Peyer's patch (tissue), 4 donors: ENCODE data around the gene CYP2F1. TPM values are rescaled to one million over a fixed set of nuclear protein-coding genes. Genes with fewer than 3 reads are reported as not detected.
"Not testable (repeated sequence)": the region's sequence is repeated elsewhere in the genome, so short reads cannot be mapped to it uniquely, and the experiment has no call there.

Source experiments
- DNase-seq, 3 donors: peaks; one replicate each; pipeline ENCODE4 v3.0.0-alpha.2; 2017 to 2019
- H3K27ac ChIP-seq, 4 donors: fragments of 200-600 bp; sonication (generic); one replicate each; pipeline ENCODE4 v1.5.1; 2016 to 2019
- H3K27me3 ChIP-seq, 2 donors: fragments of 200-600 bp; sonication (generic); one replicate each; pipeline ENCODE4 v1.5.1; 2019
- H3K36me3 ChIP-seq, 3 donors: fragments of 200-600 bp; sonication (generic); one replicate each; pipeline ENCODE4 v1.5.1; 2016 to 2019
- H3K4me1 ChIP-seq, 4 donors: fragments of 200-600 bp; sonication (generic); one replicate each; pipeline ENCODE4 v1.5.1; 2016 to 2019
- H3K4me3 ChIP-seq, 4 donors: fragments of 200-600 bp; sonication (generic); 1 replicate in 3 of 4; 2 replicates in 1 of 4; pipeline ENCODE4 v1.5.1; 2016 to 2019; ENCODE audit warnings: mild to moderate bottlenecking in 1 of 4
- H3K9me3 ChIP-seq, 4 donors: fragments of 200-600 bp; sonication (generic); one replicate each; pipeline ENCODE4 v1.5.1; 2016 to 2019; ENCODE audit warnings: mild to moderate bottlenecking in 1 of 4
- POLR2A ChIP-seq, 2 donors: fragments of 450-650 bp; IDR thresholded peaks; one replicate each; pipeline ENCODE4 v1.5.1; 2017; ENCODE audit warnings: antibody characterized with exemption in 2 of 2, mild to moderate bottlenecking in 2 of 2, moderate library complexity in 2 of 2
- total RNA-seq, 4 donors: library from RNA; depleted of rRNA; stranded (reverse); fragments of >200 nt; gene quantifications; one replicate each; pipeline ENCODE4 v1.1.0, GENCODE V29; 2016
- TF ChIP-seq, protein P1 (sequence below), 6 experiments: fragments of 450-650 bp in 4 of 6; fragments of 200-600 bp in 2 of 6; sonication (generic) in 1 of 6; IDR thresholded peaks; one replicate each; pipeline ENCODE4 v1.5.1; 2017 to 2019; ENCODE audit warnings: antibody characterized with exemption in 6 of 6, mild to moderate bottlenecking in 3 of 6, moderate library complexity in 1 of 6

Gene CYP2F1
- total RNA-seq, 4 donors from 2014 or later: not detected

DNA sequence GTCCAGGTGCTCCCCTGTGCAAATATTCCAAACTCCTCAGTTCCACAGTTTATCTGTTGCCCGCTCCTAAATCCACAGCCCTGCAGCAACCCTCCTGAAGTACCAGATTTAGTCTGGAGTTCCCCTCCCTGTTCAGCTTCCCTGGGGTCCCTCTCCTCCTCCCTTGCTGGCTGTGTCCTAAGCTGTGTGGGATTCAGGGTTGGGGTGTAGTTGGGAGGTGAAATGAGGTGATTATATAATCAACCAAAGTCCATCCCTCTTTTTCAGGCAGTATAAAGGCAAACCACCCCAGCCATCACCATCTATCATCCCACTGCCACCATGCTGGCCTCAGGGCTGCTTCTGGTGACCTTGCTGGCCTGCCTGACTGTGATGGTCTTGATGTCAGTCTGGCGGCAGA is 26.1 kb upstream of the CYP2F1 start, which contains the start of gene CYP2A13:
Gene CYP2A13 (plus strand): TSS at position 301 of the 400 bp plus-strand sequence. CDS start 21 bp downstream, at position 322.
- no peaks in the 10 kb centered on the region for H3K27me3 ChIP-seq
- no peak within 1 kb of the TSS for H3K27ac ChIP-seq
- DNase-seq: no peak
- no peaks in the 10 kb centered on the region for H3K36me3 ChIP-seq
- no peak for TF ChIP-seq POLR2A (IDR thresholded peaks at IDR 0.05)
- TF ChIP-seq, protein P1, sequence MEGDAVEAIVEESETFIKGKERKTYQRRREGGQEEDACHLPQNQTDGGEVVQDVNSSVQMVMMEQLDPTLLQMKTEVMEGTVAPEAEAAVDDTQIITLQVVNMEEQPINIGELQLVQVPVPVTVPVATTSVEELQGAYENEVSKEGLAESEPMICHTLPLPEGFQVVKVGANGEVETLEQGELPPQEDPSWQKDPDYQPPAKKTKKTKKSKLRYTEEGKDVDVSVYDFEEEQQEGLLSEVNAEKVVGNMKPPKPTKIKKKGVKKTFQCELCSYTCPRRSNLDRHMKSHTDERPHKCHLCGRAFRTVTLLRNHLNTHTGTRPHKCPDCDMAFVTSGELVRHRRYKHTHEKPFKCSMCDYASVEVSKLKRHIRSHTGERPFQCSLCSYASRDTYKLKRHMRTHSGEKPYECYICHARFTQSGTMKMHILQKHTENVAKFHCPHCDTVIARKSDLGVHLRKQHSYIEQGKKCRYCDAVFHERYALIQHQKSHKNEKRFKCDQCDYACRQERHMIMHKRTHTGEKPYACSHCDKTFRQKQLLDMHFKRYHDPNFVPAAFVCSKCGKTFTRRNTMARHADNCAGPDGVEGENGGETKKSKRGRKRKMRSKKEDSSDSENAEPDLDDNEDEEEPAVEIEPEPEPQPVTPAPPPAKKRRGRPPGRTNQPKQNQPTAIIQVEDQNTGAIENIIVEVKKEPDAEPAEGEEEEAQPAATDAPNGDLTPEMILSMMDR (IDR thresholded peaks at IDR 0.05): no peak
- H3K9me3 ChIP-seq: peaks cover 0 to 5% (median 0%) of the 10 kb centered on the region in 4 donors
- H3K4me1 ChIP-seq: no peaks in the 10 kb centered on the region
- no peak within 1 kb of the TSS for H3K4me3 ChIP-seq

DNA sequence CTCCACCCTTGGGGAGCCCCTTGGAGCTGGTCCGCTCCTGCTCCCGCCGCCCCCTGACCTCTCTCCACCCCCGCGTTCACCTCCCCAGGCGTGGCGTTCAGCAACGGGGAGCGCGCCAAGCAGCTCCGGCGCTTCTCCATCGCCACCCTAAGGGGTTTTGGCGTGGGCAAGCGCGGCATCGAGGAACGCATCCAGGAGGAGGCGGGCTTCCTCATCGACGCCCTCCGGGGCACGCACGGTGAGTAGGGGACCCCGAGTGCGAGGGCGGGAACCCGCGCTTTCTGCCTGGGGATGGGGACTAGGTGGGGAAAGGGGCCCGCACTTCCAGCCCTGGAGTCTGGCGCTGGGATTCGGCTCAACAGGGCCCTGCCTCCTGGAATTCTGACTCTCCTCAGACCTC is 24.3 kb upstream of the CYP2F1 start:
- Histone ChIP-seq H3K9me3 (peaks cover 0 to 5% (median 0%) of the 10 kb centered on the region in 4 donors), H3K4me3 (no peak overlapping the region), H3K4me1 (no peaks in the 10 kb centered on the region), H3K36me3 (no peaks in the 10 kb centered on the region), H3K27me3 (no peaks in the 10 kb centered on the region), H3K27ac (no peak overlapping the region)
- TF ChIP-seq, protein P1 (IDR thresholded peaks at IDR 0.05): no peak
- TF ChIP-seq POLR2A (IDR thresholded peaks at IDR 0.05): no peak
- no peak for DNase-seq

DNA sequence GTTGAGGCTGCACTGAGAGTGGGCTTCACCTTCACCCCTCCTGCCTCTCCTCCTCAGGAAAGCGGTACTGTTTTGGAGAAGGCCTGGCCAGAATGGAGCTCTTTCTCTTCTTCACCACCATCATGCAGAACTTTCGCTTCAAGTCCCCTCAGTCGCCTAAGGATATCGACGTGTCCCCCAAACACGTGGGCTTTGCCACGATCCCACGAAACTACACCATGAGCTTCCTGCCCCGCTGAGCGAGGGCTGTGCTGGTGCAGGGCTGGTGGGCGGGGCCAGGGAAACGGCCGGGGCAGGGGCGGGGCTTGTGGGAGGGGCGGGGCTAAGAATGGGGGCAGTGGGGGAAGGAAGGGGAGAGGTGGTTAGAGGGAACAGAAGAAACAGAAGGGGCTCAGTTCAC is 18.5 kb upstream of the CYP2F1 start:
- H3K4me1 ChIP-seq: no peaks in the 10 kb centered on the region
- H3K36me3 ChIP-seq: no peaks in the 10 kb centered on the region
- H3K27me3 ChIP-seq: no peaks in the 10 kb centered on the region
- no peak overlapping the region for H3K4me3 ChIP-seq
- H3K9me3 ChIP-seq: no peaks in the 10 kb centered on the region
- DNase-seq: no peak
- no peak overlapping the region for H3K27ac ChIP-seq
- no peak for TF ChIP-seq POLR2A (IDR thresholded peaks at IDR 0.05)
- TF ChIP-seq, protein P1 (IDR thresholded peaks at IDR 0.05): no peak

DNA sequence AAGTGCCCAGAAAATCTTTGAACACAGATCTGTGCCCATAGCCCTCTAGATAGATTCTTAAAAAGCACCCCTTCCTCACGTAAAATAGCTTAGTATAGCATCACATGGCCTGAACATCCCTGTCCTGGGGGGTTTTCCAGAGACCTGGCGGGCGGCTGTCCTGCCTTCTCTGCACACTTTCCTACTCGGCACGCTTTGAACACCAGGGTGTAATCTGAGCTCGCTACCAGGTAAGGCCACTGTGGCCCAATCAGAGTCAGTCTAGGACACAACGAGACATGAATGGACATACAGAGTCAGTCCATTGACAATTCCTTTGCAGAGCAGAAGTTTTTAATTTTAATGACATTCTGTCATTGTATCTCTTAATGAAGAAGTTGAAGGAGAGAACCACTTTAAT is 17.9 kb upstream of the CYP2F1 start:
- H3K9me3 ChIP-seq: no peaks in the 10 kb centered on the region
- TF ChIP-seq POLR2A (IDR thresholded peaks at IDR 0.05): no peak
- TF ChIP-seq, protein P1 (IDR thresholded peaks at IDR 0.05): no peak

DNA sequence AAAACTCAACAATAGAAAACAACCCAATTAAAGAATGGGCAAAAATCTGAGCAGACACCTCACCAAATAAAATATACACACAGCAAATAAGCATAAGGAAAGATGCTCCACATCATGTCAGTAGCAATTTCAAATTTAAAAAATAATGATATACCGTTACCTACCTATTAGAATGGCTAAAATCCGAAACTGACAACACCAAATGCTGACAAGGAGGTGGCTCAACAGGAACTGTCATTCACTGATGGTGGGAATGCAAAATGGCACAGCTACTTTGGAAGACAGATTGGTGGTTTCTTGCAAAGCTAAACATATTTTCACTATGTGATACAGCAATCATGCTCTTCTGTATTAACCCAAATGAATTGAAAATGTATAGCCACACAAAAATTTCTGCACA is 16.9 kb upstream of the CYP2F1 start:
- no peak overlapping the region for H3K27ac ChIP-seq
- no peaks in the 10 kb centered on the region for H3K4me1 ChIP-seq
- DNase-seq: no peak
- no peaks in the 10 kb centered on the region for H3K36me3 ChIP-seq
- no peaks in the 10 kb centered on the region for H3K27me3 ChIP-seq
- H3K9me3 ChIP-seq: no peaks in the 10 kb centered on the region
- TF ChIP-seq POLR2A (IDR thresholded peaks at IDR 0.05): no peak
- TF ChIP-seq, protein P1 (IDR thresholded peaks at IDR 0.05): no peak
- H3K4me3 ChIP-seq: no peak overlapping the region

More for the DNA sequence above, 17.9 kb upstream of the CYP2F1 start:
- Histone ChIP-seq H3K4me3 (no peak overlapping the region), H3K4me1 (no peaks in the 10 kb centered on the region), H3K36me3 (no peaks in the 10 kb centered on the region), H3K27me3 (no peaks in the 10 kb centered on the region), H3K27ac (no peak overlapping the region)
- no peak for DNase-seq

DNA sequence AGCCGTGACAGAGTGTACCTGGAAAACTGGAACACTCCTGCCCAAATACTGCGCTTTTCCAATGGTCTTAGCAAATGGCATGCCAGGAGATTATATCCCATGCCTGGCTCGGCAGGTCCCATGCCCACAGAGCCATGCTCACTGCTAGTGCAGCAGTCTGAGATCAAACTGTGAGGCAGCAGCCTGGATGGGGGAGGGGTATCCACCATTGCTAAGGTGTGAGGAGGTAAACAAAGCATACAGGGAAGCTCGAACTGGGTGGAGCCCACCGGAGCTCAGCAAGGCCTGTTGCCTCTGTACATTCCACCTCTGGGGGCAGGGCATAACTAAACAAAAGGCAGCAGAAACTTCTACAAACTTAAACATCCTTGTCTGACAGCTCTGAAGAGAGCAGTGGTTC is 15.5 kb upstream of the CYP2F1 start:
- no peak for TF ChIP-seq POLR2A (IDR thresholded peaks at IDR 0.05)
- TF ChIP-seq, protein P1 (IDR thresholded peaks at IDR 0.05): no peak
- no peak overlapping the region for H3K4me3 ChIP-seq
- H3K4me1 ChIP-seq: no peaks in the 10 kb centered on the region
- no peak for DNase-seq
- no peak overlapping the region for H3K27ac ChIP-seq
- no peaks in the 10 kb centered on the region for H3K27me3 ChIP-seq
- H3K9me3 ChIP-seq: peaks cover 0 to 5% (median 0%) of the 10 kb centered on the region in 4 donors
- H3K36me3 ChIP-seq: no peaks in the 10 kb centered on the region

DNA sequence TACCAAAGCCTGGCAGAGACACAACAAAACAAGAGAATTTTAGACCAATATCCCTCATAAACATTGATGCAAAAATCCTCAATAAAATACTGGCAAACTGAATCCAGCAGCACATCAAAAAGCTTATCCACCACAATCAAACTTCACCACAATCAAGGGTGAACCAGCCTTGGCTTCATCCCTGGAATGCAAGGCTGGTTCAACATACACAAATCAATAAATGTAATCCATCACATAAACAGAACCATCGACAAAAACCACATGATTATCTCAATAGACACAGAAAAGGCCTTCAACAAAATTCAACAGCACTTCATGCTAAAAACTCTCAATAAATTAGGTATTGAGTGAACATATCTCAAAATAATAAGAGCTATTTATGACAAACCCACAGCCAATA is 12.0 kb upstream of the CYP2F1 start:
- not testable (repeated sequence) for H3K4me1 ChIP-seq, H3K9me3 ChIP-seq, DNase-seq, H3K27me3 ChIP-seq, H3K4me3 ChIP-seq, H3K27ac ChIP-seq, H3K36me3 ChIP-seq
